ENCODE results near the gene NLGN1. TPM values are rescaled to one million over a fixed set of nuclear protein-coding genes. Genes with fewer than 3 reads are reported as not detected.

Gene NLGN1
- total and polyA plus RNA-seq, 9 of the 15 experiments (the other 6 are each of a cell fraction or from before 2014, with no cell fraction given): under 0.01 to 0.01 TPM; not detected in 7

DNA sequence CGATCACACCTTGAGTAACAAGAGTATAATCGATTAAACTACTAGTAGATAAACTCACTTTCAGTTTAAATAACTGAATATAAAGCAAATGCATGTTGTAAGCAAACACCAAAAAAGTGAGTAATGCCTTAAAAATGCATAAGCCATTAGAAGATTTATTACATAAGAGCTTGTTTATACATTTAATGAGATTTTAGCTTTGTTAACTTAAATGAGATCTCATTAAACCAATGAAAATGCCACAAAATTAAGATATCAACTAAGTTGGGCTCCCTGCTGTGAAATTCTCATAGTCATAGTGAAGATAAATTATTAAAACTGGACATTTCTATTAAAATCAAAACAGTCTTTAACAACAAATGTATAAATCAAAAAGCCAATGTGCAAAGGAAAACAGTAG is 701.2 kb downstream of the NLGN1 start:
- WGBS (ENCODE audit: insufficient coverage, low coverage, missing lambda C conversion rate): 3% methylated on average over 2 of the region's 2 CpGs
- DNase-seq (ENCODE audit: extremely low read depth in 1 of 4, low spot score in 3 of 4) (no peak), FAIRE-seq (no peak), ATAC-seq (no peak)
- no peak overlapping the region for H3K4me2 ChIP-seq (ENCODE audit: insufficient read depth, low read length)
- intact Hi-C loops (cut with micrococcal nuclease): no loop called here
- no peak overlapping the region for H3K4me3 ChIP-seq
- H3K4me1 ChIP-seq (replicated peaks in 1 of 2; ENCODE audit: control insufficient read depth in 2 of 2, insufficient read depth in 2 of 2, low read length in 2 of 2): no peaks in the 10 kb centered on the region
- no peaks in the 10 kb centered on the region for H3K79me2 ChIP-seq (ENCODE audit: control insufficient read depth, insufficient read depth, low read length)
- no peaks in the 10 kb centered on the region for H3K9me1 ChIP-seq (ENCODE audit: control insufficient read depth, insufficient read depth, low read length)
- CTCF ChIA-PET (ENCODE audit: low intra/inter-chr PET ratio): no interaction called here
- no peak overlapping the region for H3K9ac ChIP-seq (ENCODE audit: insufficient read depth in 1 of 2, low read depth in 2 of 2, low read length in 2 of 2)
- in situ Hi-C loops (cut with MboI): no loop called here
- H3K36me3 ChIP-seq (ENCODE audit: control insufficient read depth, insufficient read depth, low read length): no peaks in the 10 kb centered on the region
- no peaks in the 10 kb centered on the region for H3K9me3 ChIP-seq (replicated peaks; ENCODE audit: control insufficient read depth, insufficient read depth, low read depth, low read length)
- H3K27ac ChIP-seq (ENCODE audit: extremely low read depth, low read depth, low read length): no peak overlapping the region
- H2AFZ ChIP-seq (ENCODE audit: low read depth, low read length): no peak overlapping the region
- no peaks in the 10 kb centered on the region for H3K27me3 ChIP-seq (ENCODE audit: control insufficient read depth in 2 of 2, insufficient read depth in 2 of 2, low read length in 2 of 2)
- H4K20me1 ChIP-seq (replicated peaks; ENCODE audit: control insufficient read depth, insufficient read depth, low read length): no peaks in the 10 kb centered on the region
- POLR2A ChIA-PET: no interaction called here
- BruUV-seq (replicated peaks): no TSS peak
- TF ChIP-seq RBM17 (IDR thresholded peaks at IDR 0.05; ENCODE audit: borderline replicate concordance, low read depth, low read length): no peak
- no peak for TF ChIP-seq GTF2F1 (IDR thresholded peaks at IDR 0.05; ENCODE audit: low read depth, low read length)
- TF ChIP-seq, protein P1, sequence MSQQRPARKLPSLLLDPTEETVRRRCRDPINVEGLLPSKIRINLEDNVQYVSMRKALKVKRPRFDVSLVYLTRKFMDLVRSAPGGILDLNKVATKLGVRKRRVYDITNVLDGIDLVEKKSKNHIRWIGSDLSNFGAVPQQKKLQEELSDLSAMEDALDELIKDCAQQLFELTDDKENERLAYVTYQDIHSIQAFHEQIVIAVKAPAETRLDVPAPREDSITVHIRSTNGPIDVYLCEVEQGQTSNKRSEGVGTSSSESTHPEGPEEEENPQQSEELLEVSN (IDR thresholded peaks at IDR 0.05; ENCODE audit: borderline replicate concordance in 1 of 2, extremely low read depth in 1 of 2, insufficient read depth in 1 of 2, insufficient read length in 1 of 2, low read depth in 1 of 2, low read length in 1 of 2, poor library complexity in 1 of 2, severe bottlenecking in 1 of 2): no peak
- TF ChIP-seq SP2 (IDR thresholded peaks at IDR 0.05; ENCODE audit: extremely low read depth, low read depth, low read length, poor library complexity, severe bottlenecking): no peak
- no peak for TF ChIP-seq ZNF707 (CRISPR knock-in tag; conservative IDR thresholded peaks at IDR 0.05)
